IMR-90 (cell line): ENCODE measurements around the gene CFAP119. TPM values are rescaled to one million over a fixed set of nuclear protein-coding genes. Genes with fewer than 3 reads are reported as not detected.
A peak's percentile ranks its signal among the peaks of the same experiment; 100 is the strongest.

Experiments used
- ATAC-seq: fragments of 200-7000 bp; cut with Tn5 transposase; 2 replicates; pipeline ENCODE4 v1.9.1; 2020; ENCODE audit warnings: low read depth, mild to moderate bottlenecking, moderate library complexity
- BruUV-seq: library from RNA; stranded (reverse); fragments of 400-500 nt; replicated peaks from 2 replicates; lab custom pipeline; 2021; lab: Mats Ljungman, UMichigan
- CTCF ChIA-PET: fragments of 300-600 bp; formaldehyde crosslinking; extraction: SDS; loops from one replicate; lab custom pipeline; 2021; ENCODE audit warnings: antibody characterized with exemption; lab: Yijun Ruan, JAX
- POLR2A ChIA-PET: fragments of 300-600 bp; sonication (Branson Sonifier 250); formaldehyde crosslinking; loops from one replicate; lab custom pipeline; 2022; ENCODE audit warnings: antibody characterized with exemption; ENCODE audit not compliant: unreplicated experiment; lab: Charles Lee
- DNase-seq: peaks from one replicate; pipeline ENCODE4 v3.0.0; 2013
- H2AFZ ChIP-seq: replicated peaks from 2 replicates; pipeline ENCODE3; 2013; ENCODE audit warnings: low read length, mild to moderate bottlenecking; ENCODE audit not compliant: poor library complexity
- H2AK5ac ChIP-seq: 2 replicates; pipeline ENCODE4 v1.6.1; 2013; ENCODE audit warnings: low read depth, low read length, inconsistent platforms
- H2AK9ac ChIP-seq: replicated peaks from 2 replicates; pipeline ENCODE3; 2013; ENCODE audit warnings: mild to moderate bottlenecking, low read depth, low read length, moderate library complexity; ENCODE audit not compliant: poor library complexity
- H2BK120ac ChIP-seq: 2 replicates; pipeline ENCODE4 v1.6.1; 2013; ENCODE audit warnings: low read depth, low read length, inconsistent platforms
- H2BK15ac ChIP-seq: 3 replicates; pipeline ENCODE4 v1.6.1; 2013; ENCODE audit warnings: low read depth, low read length, inconsistent platforms
- H2BK20ac ChIP-seq: 2 replicates; pipeline ENCODE4 v1.6.1; 2013; ENCODE audit warnings: low read depth, mild to moderate bottlenecking, inconsistent platforms, low read length, moderate library complexity
- H2BK5ac ChIP-seq: 2 replicates; pipeline ENCODE4 v1.6.1; 2013; ENCODE audit warnings: mild to moderate bottlenecking, low read depth, low read length, inconsistent platforms; ENCODE audit not compliant: poor library complexity, severe bottlenecking
- H3K14ac ChIP-seq: replicated peaks from 2 replicates; pipeline ENCODE4 v1.6.1; 2013; ENCODE audit warnings: low read depth, low read length, inconsistent platforms
- H3K18ac ChIP-seq: 2 replicates; pipeline ENCODE4 v1.6.1; 2013; ENCODE audit warnings: low read depth, low read length, control low read depth
- H3K23ac ChIP-seq: 2 replicates; pipeline ENCODE4 v1.6.1; 2013; ENCODE audit warnings: low read depth, low read length, inconsistent platforms
- H3K27ac ChIP-seq: 2 replicates; pipeline ENCODE4 v1.5.1; 2013; ENCODE audit warnings: mild to moderate bottlenecking, control low read depth, low read length; ENCODE audit not compliant: insufficient read depth
- H3K27me3 ChIP-seq: 2 replicates; pipeline ENCODE4 v1.6.1; 2013; ENCODE audit warnings: low read length; ENCODE audit not compliant: control insufficient read depth, insufficient read depth
- H3K36me3 ChIP-seq: 2 replicates; pipeline ENCODE4 v1.6.1; 2013; ENCODE audit warnings: low read length, mixed read lengths; ENCODE audit not compliant: control insufficient read depth, insufficient read depth
- H3K4ac ChIP-seq: 2 replicates; pipeline ENCODE4 v1.6.1; 2013; ENCODE audit warnings: low read depth, low read length, inconsistent platforms
- H3K4me1 ChIP-seq: 2 replicates; pipeline ENCODE4 v1.6.1; 2013; ENCODE audit warnings: low read length, mixed read lengths; ENCODE audit not compliant: control insufficient read depth, insufficient read depth
- H3K4me2 ChIP-seq: 2 replicates; pipeline ENCODE4 v1.6.1; 2013; ENCODE audit warnings: low read depth, mild to moderate bottlenecking, control low read depth, low read length, moderate library complexity
- H3K4me3 ChIP-seq: 2 replicates; pipeline ENCODE4 v1.5.1; 2013; ENCODE audit warnings: low read depth, mild to moderate bottlenecking, control low read depth, low read length, moderate library complexity; ENCODE audit not compliant: insufficient read depth
- H3K56ac ChIP-seq: 2 replicates; pipeline ENCODE4 v1.6.1; 2013; ENCODE audit warnings: low read length, inconsistent platforms; ENCODE audit not compliant: insufficient read depth; ENCODE audit errors: extremely low read depth
- H3K79me1 ChIP-seq, 2 experiments: 2 replicates each; pipeline ENCODE4 v1.6.1; 2013; ENCODE audit warnings: low read length in 2 of 2, inconsistent platforms in 1 of 2, low read depth in 1 of 2
- H3K9ac ChIP-seq: 2 replicates; pipeline ENCODE4 v1.6.1; 2013; ENCODE audit warnings: low read depth, low read length, control low read depth
- H3K9me1 ChIP-seq: 2 replicates; pipeline ENCODE4 v1.6.1; 2013; ENCODE audit warnings: low read length, inconsistent platforms; ENCODE audit not compliant: insufficient read depth
- H3K9me3 ChIP-seq: 2 replicates; pipeline ENCODE4 v1.6.1; 2013; ENCODE audit warnings: low read length; ENCODE audit not compliant: control insufficient read depth, insufficient read depth
- H4K20me1 ChIP-seq: 2 replicates; pipeline ENCODE4 v1.6.1; 2013; ENCODE audit warnings: low read length, inconsistent platforms; ENCODE audit not compliant: insufficient read depth
- H4K5ac ChIP-seq: 2 replicates; pipeline ENCODE4 v1.6.1; 2013; ENCODE audit warnings: mild to moderate bottlenecking, low read depth, low read length, control low read depth
- H4K8ac ChIP-seq, 2 experiments: 2 replicates each; pipeline ENCODE4 v1.6.1; 2013; ENCODE audit warnings: low read depth in 2 of 2, low read length in 2 of 2, control low read depth in 1 of 2, inconsistent platforms in 1 of 2
- H4K91ac ChIP-seq: 2 replicates; pipeline ENCODE4 v1.6.1; 2013; ENCODE audit warnings: low read depth, low read length, inconsistent platforms; ENCODE audit not compliant: insufficient read depth
- MAZ ChIP-seq: IDR thresholded peaks from 2 replicates; pipeline ENCODE4 v1.6.1; 2012; ENCODE audit warnings: low read depth, mild to moderate bottlenecking, low read length, improper control_type of control experiment, moderate library complexity, borderline replicate concordance
- MXI1 ChIP-seq: IDR thresholded peaks from 2 replicates; pipeline ENCODE4 v1.6.1; 2012; ENCODE audit warnings: low read depth, mild to moderate bottlenecking, low read length, moderate library complexity, borderline replicate concordance
- POLR2A ChIP-seq: IDR thresholded peaks from 2 replicates; pipeline ENCODE4 v1.6.1; 2012; ENCODE audit warnings: mild to moderate bottlenecking, low read depth, low read length
- USF2 ChIP-seq: fragments of 150-350 bp; IDR thresholded peaks from 2 replicates; pipeline ENCODE4 v1.6.1; 2017; ENCODE audit warnings: mild to moderate bottlenecking, antibody characterized with exemption, low read length, low read depth
- WGBS, 2 experiments: methylation state at CpG; one replicate each; pipeline versions ENCODE4 v1.1.5 to v1.1.7; 2013; ENCODE audit warnings: missing lambda C conversion rate in 2 of 2; ENCODE audit not compliant: insufficient read length in 1 of 2; ENCODE audit errors: extremely low coverage in 2 of 2; 5-methylcytosine and 5-hydroxymethylcytosine counted together
- dilution Hi-C: fragments of 300-500 bp; cut with HindIII; formaldehyde crosslinking; loops from one replicate; pipeline ENCODE4 v1.14.3; 2018; ENCODE audit warnings: low sequenced_read_pairs; ENCODE audit not compliant: unreplicated experiment
- in situ Hi-C: fragments of 300-500 bp; cut with MboI; formaldehyde crosslinking; loops from 3 replicates; pipeline ENCODE4 v1.14.3; 2019; ENCODE audit warnings: low sequenced_read_pairs, inconsistent platforms, mixed read lengths
- intact Hi-C: fragments of 100-400 bp; cut with micrococcal nuclease; formaldehyde crosslinking; loops from 2 replicates; pipeline ENCODE4 v1.10.0; 2022
- polyA plus RNA-seq, 3 experiments: library from polyadenylated mRNA; depleted of rRNA; stranded (reverse); fragments of >200 nt; gene quantifications; 2 replicates each; pipeline ENCODE4 v1.2.3, GENCODE V29; 2012; ENCODE audit warnings: low replicate concordance in 1 of 3
- total RNA-seq: library from RNA; depleted of rRNA; stranded (reverse); fragments of >200 nt; gene quantifications from 2 replicates; pipeline ENCODE4 v1.2.3, GENCODE V29; 2012

The CFAP119 gene
- total and polyA plus RNA-seq, 2 of the 4 experiments (the other 2 are of a cell fraction), result 0.90 to 7.6 TPM

GRCh38 chr16:30738984-30739951 lies 22.6 kb downstream of the CFAP119 start:
- H2BK20ac ChIP-seq, result no peak overlapping the region
- dilution Hi-C loops (no loop called here), in situ Hi-C loops (no loop called here), intact Hi-C loops (no loop called here)
- H4K5ac ChIP-seq, result peak overlapping the region; percentile 37; the same call in 1 of the 2 replicates
- no peak overlapping the region for H3K14ac ChIP-seq
- no peak overlapping the region for H3K4me2 ChIP-seq
- DNase-seq, result no peak
- 0 out of 2 replicates have a peak overlapping the region, but pooled peaks have one; percentile 20 for H2AK5ac ChIP-seq
- peaks cover 56% of the 10 kb centered on the region for H3K36me3 ChIP-seq
- no peak overlapping the region for H3K18ac ChIP-seq
- H2BK120ac ChIP-seq, result no peak overlapping the region
- no peaks in the 10 kb centered on the region for H3K27me3 ChIP-seq
- H3K79me1 ChIP-seq, result peaks cover 12 to 48% of the 10 kb centered on the region in 2 experiments
- no peak overlapping the region for H3K56ac ChIP-seq
- H3K4ac ChIP-seq, result no peak overlapping the region
- H4K8ac ChIP-seq, result no peak overlapping the region
- H2BK15ac ChIP-seq, result no peak overlapping the region
- ChIA-PET POLR2A (no interaction called here), CTCF (no interaction called here)
- H2AK9ac ChIP-seq, result no peak overlapping the region
- BruUV-seq, result no TSS peak
- no peak overlapping the region for H3K27ac ChIP-seq
- H3K9me3 ChIP-seq, result no peaks in the 10 kb centered on the region
- H3K9me1 ChIP-seq, result peaks cover 15% of the 10 kb centered on the region
- TF ChIP-seq MXI1 (no peak), MAZ (no peak), POLR2A (no peak), USF2 (no peak)
- H3K4me1 ChIP-seq, result peaks cover 14% of the 10 kb centered on the region
- H4K20me1 ChIP-seq, result peaks cover 8% of the 10 kb centered on the region; the same call in 1 of the 2 replicates
- no peak overlapping the region for H2AFZ ChIP-seq
- H3K4me3 ChIP-seq, result no peak overlapping the region
- no peak overlapping the region for H2BK5ac ChIP-seq
- no peak overlapping the region for H4K91ac ChIP-seq
- ATAC-seq, result no peak
- no peak overlapping the region for H3K23ac ChIP-seq
- no peak overlapping the region for H3K9ac ChIP-seq
- 97% methylated on average over 15 of the region's 37 CpGs; no CpG with 5 or more reads in 1 of the 2 experiments for WGBS, 2 experiments
